HEK293 (cell line): Measurements from ENCODE around the gene GIGYF1.

ENCODE experiments used
- GLI2 ChIP-seq: fragments of 450-650 bp; formaldehyde crosslinking; IDR thresholded peaks from 2 replicates; pipeline ENCODE4; 2017; ENCODE audit warnings: missing biosample characterization, missing genetic modification characterization, low read depth, borderline replicate concordance
- KLF10 ChIP-seq: fragments of 450-650 bp; IDR thresholded peaks from 2 replicates; pipeline ENCODE4 v1.5.1; 2018; ENCODE audit warnings: missing biosample characterization, mild to moderate bottlenecking, missing genetic modification characterization
- RBAK ChIP-seq: fragments of 450-650 bp; formaldehyde crosslinking; IDR thresholded peaks from 2 replicates; pipeline ENCODE4 v1.5.1; 2016; ENCODE audit warnings: missing biosample characterization, missing genetic modification characterization
- SCRT1 ChIP-seq: fragments of 450-650 bp; formaldehyde crosslinking; IDR thresholded peaks from 2 replicates; pipeline ENCODE4 v1.5.1; 2016; ENCODE audit warnings: missing biosample characterization, missing genetic modification characterization, borderline replicate concordance
- YY1 ChIP-seq: fragments of 450-650 bp; formaldehyde crosslinking; IDR thresholded peaks from 2 replicates; pipeline ENCODE4 v1.5.1; 2018; ENCODE audit warnings: missing biosample characterization, missing genetic modification characterization
- ZBTB8A ChIP-seq: fragments of 450-650 bp; formaldehyde crosslinking; IDR thresholded peaks from 2 replicates; pipeline ENCODE4 v1.5.1; 2016; ENCODE audit warnings: missing biosample characterization, missing genetic modification characterization
- ZIC2 ChIP-seq: fragments of 450-650 bp; formaldehyde crosslinking; IDR thresholded peaks from 2 replicates; pipeline ENCODE4 v1.5.1; 2016; ENCODE audit warnings: missing biosample characterization, missing genetic modification characterization
- ZNF274 ChIP-seq, 2 experiments: fragments of 200-500 bp in 1 of 2; fragments of 450-650 bp in 1 of 2; sonication (Bioruptor generic) in 1 of 2; formaldehyde crosslinking in 1 of 2; IDR thresholded peaks; 2 replicates each; pipeline versions ENCODE4 v1.5.1 to v1.6.1; 2014 to 2016; ENCODE audit warnings: borderline replicate concordance in 1 of 2, inconsistent platforms in 1 of 2, low read length in 1 of 2, missing biosample characterization in 1 of 2, missing genetic modification characterization in 1 of 2
- ZNF341 ChIP-seq: fragments of 450-650 bp; formaldehyde crosslinking; IDR thresholded peaks from 2 replicates; pipeline ENCODE4; 2016; ENCODE audit warnings: low read depth, missing biosample characterization, missing genetic modification characterization
- ZNF366 ChIP-seq: fragments of 450-650 bp; formaldehyde crosslinking; conservative IDR thresholded peaks from 2 replicates; pipeline ENCODE4 v1.5.1; 2016; ENCODE audit warnings: missing biosample characterization, missing genetic modification characterization
- ZNF521 ChIP-seq: fragments of 450-650 bp; formaldehyde crosslinking; IDR thresholded peaks from 2 replicates; pipeline ENCODE4 v1.5.1; 2017; ENCODE audit warnings: missing biosample characterization, mild to moderate bottlenecking, missing genetic modification characterization
- ZNF529 ChIP-seq: fragments of 450-650 bp; formaldehyde crosslinking; IDR thresholded peaks from 2 replicates; pipeline ENCODE4 v1.5.1; 2017; ENCODE audit warnings: missing genetic modification characterization, missing biosample characterization; ENCODE audit not compliant: insufficient replicate concordance
- ZNF561 ChIP-seq: fragments of 450-650 bp; IDR thresholded peaks from 2 replicates; pipeline ENCODE4 v1.5.1; 2018; ENCODE audit warnings: missing biosample characterization, missing genetic modification characterization, borderline replicate concordance
- ZNF585B ChIP-seq: fragments of 450-650 bp; formaldehyde crosslinking; IDR thresholded peaks from 2 replicates; pipeline ENCODE4 v1.5.1; 2016; ENCODE audit warnings: missing biosample characterization, missing genetic modification characterization
- ZNF654 ChIP-seq: fragments of 450-650 bp; formaldehyde crosslinking; IDR thresholded peaks from 2 replicates; pipeline ENCODE4 v1.5.1; 2016; ENCODE audit warnings: low read depth, missing biosample characterization, missing genetic modification characterization
- ZNF670 ChIP-seq: fragments of 450-650 bp; formaldehyde crosslinking; IDR thresholded peaks from 2 replicates; pipeline ENCODE4 v1.5.1; 2016; ENCODE audit warnings: missing biosample characterization, missing genetic modification characterization, low read depth
- ZNF76 ChIP-seq: fragments of 450-650 bp; formaldehyde crosslinking; IDR thresholded peaks from 2 replicates; pipeline ENCODE4; 2016; ENCODE audit warnings: low read depth, missing biosample characterization, missing genetic modification characterization, borderline replicate concordance
- ZNF785 ChIP-seq: fragments of 450-650 bp; formaldehyde crosslinking; IDR thresholded peaks from 2 replicates; pipeline ENCODE4 v1.5.1; 2016; ENCODE audit warnings: missing biosample characterization, missing genetic modification characterization
- ZNF843 ChIP-seq: fragments of 450-650 bp; formaldehyde crosslinking; IDR thresholded peaks from 2 replicates; pipeline ENCODE4 v1.5.1; 2016; ENCODE audit warnings: missing biosample characterization, missing genetic modification characterization
- TF ChIP-seq, protein P1 (sequence below): fragments of 450-650 bp; formaldehyde crosslinking; IDR thresholded peaks from 2 replicates; pipeline ENCODE4 v1.5.1; 2016; ENCODE audit warnings: missing biosample characterization, missing genetic modification characterization
- TF ChIP-seq, protein P2 (sequence below): fragments of 450-650 bp; formaldehyde crosslinking; IDR thresholded peaks from 2 replicates; pipeline ENCODE4 v1.5.1; 2016; ENCODE audit warnings: missing biosample characterization, missing genetic modification characterization
- TF ChIP-seq, protein P3 (sequence below): fragments of 450-650 bp; formaldehyde crosslinking; IDR thresholded peaks from 2 replicates; pipeline ENCODE4 v1.5.1; 2016; ENCODE audit warnings: missing biosample characterization, missing genetic modification characterization
- TF ChIP-seq, protein P4 (sequence below): fragments of 450-650 bp; formaldehyde crosslinking; IDR thresholded peaks from 2 replicates; pipeline ENCODE4 v1.5.1; 2017; ENCODE audit warnings: missing biosample characterization, missing genetic modification characterization
- TF ChIP-seq, protein P5 (sequence below): fragments of 450-650 bp; formaldehyde crosslinking; conservative IDR thresholded peaks from 2 replicates; pipeline ENCODE4 v1.5.1; 2016; ENCODE audit warnings: low read depth, missing biosample characterization, missing genetic modification characterization
- TF ChIP-seq, protein P6 (sequence below): fragments of 450-650 bp; formaldehyde crosslinking; IDR thresholded peaks from 2 replicates; pipeline ENCODE4 v1.5.1; 2017; ENCODE audit warnings: missing biosample characterization, missing genetic modification characterization

GIGYF1 gene

DNA sequence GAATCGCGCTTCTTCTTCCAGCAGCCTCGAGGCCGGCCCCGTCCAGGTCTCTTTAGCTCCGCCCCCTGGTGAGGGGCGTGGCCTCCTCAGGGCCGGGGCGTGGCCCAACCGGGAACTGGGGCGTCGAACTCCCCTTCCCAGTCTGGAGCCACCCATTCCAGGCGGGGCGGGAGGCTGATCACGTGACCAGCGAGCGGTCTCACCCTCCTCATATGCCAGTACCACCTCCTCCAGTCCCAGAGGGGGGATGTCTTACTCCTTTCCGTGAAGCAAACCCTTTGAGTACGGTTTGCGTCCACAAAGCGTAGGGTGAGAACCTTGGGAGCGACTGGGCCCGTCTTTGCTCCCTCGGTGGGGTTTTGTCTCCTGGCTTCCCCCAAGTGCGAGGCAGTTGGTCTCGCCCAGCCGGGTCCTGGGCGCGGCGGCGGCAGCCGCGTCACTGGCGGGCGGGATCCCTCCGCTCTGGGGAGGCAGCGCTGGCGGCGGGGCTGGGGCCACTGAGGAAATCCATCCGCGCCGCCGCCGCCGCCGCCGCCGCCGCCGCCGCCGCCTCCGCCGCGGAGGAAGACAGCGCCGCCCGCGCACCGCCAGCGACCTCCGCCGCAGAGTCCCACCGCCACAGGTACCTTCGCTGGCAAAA is 20.6 kb downstream of the GIGYF1 start, which contains the start of gene GNB2 (continued):
- TF ChIP-seq, protein P1, sequence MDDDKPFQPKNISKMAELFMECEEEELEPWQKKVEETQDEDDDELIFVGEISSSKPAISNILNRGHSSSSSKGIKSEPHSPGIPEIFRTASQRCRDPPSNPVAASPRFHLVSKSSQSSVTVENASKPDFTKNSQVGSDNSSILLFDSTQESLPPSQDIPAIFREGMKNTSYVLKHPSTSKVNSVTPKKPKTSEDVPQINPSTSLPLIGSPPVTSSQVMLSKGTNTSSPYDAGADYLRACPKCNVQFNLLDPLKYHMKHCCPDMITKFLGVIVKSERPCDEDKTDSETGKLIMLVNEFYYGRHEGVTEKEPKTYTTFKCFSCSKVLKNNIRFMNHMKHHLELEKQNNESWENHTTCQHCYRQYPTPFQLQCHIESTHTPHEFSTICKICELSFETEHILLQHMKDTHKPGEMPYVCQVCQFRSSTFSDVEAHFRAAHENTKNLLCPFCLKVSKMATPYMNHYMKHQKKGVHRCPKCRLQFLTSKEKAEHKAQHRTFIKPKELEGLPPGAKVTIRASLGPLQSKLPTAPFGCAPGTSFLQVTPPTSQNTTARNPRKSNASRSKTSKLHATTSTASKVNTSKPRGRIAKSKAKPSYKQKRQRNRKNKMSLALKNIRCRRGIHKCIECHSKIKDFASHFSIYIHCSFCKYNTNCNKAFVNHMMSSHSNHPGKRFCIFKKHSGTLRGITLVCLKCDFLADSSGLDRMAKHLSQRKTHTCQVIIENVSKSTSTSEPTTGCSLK (tag by site-specific recombination): no peak
- TF ChIP-seq ZNF341 (tag by site-specific recombination): peak; percentile 25; the same call in 1 of the 2 replicates
- TF ChIP-seq ZNF274 (IDR thresholded peaks at IDR 0.05; ENCODE audit: low read length): no peak
- TF ChIP-seq ZNF274 (tag by site-specific recombination; IDR thresholded peaks at IDR 0.05; ENCODE audit: borderline replicate concordance): no peak
- TF ChIP-seq ZNF76: peak; percentile 83
- TF ChIP-seq ZNF529 (tag by site-specific recombination): no peak
- peak; percentile 92 for TF ChIP-seq KLF10 (tag by site-specific recombination)
- TF ChIP-seq YY1: peak; percentile 75
- TF ChIP-seq RBAK: peak; percentile 75
- TF ChIP-seq GLI2: no peak; the same call in 1 of the 2 replicates
- peak; percentile 40; the same call in 1 of the 2 replicates for TF ChIP-seq ZIC2
- no peak for TF ChIP-seq ZNF585B (tag by site-specific recombination)
- no peak for TF ChIP-seq ZNF654 (tag by site-specific recombination)
- TF ChIP-seq ZBTB8A: peak; percentile 81
- TF ChIP-seq, protein P2, sequence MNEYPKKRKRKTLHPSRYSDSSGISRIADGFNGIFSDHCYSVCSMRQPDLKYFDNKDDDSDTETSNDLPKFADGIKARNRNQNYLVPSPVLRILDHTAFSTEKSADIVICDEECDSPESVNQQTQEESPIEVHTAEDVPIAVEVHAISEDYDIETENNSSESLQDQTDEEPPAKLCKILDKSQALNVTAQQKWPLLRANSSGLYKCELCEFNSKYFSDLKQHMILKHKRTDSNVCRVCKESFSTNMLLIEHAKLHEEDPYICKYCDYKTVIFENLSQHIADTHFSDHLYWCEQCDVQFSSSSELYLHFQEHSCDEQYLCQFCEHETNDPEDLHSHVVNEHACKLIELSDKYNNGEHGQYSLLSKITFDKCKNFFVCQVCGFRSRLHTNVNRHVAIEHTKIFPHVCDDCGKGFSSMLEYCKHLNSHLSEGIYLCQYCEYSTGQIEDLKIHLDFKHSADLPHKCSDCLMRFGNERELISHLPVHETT: peak; percentile 96
- TF ChIP-seq, protein P3, sequence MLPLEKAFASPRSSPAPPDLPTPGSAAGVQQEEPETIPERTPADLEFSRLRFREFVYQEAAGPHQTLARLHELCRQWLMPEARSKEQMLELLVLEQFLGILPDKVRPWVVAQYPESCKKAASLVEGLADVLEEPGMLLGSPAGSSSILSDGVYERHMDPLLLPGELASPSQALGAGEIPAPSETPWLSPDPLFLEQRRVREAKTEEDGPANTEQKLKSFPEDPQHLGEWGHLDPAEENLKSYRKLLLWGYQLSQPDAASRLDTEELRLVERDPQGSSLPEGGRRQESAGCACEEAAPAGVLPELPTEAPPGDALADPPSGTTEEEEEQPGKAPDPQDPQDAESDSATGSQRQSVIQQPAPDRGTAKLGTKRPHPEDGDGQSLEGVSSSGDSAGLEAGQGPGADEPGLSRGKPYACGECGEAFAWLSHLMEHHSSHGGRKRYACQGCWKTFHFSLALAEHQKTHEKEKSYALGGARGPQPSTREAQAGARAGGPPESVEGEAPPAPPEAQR (tag by site-specific recombination): peak; percentile 94
- TF ChIP-seq ZNF561 (tag by site-specific recombination): peak; percentile 99; the same call in 1 of the 2 replicates
- no peak for TF ChIP-seq SCRT1 (tag by site-specific recombination)
- TF ChIP-seq, protein P4, sequence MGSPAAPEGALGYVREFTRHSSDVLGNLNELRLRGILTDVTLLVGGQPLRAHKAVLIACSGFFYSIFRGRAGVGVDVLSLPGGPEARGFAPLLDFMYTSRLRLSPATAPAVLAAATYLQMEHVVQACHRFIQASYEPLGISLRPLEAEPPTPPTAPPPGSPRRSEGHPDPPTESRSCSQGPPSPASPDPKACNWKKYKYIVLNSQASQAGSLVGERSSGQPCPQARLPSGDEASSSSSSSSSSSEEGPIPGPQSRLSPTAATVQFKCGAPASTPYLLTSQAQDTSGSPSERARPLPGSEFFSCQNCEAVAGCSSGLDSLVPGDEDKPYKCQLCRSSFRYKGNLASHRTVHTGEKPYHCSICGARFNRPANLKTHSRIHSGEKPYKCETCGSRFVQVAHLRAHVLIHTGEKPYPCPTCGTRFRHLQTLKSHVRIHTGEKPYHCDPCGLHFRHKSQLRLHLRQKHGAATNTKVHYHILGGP (tag by site-specific recombination): no peak
- peak; percentile 68; the same call in 1 of the 2 replicates for TF ChIP-seq ZNF785 (tag by site-specific recombination)
- no peak for TF ChIP-seq ZNF521 (tag by site-specific recombination)
- no peak for TF ChIP-seq ZNF670 (tag by site-specific recombination)
- TF ChIP-seq ZNF366 (tag by site-specific recombination): no peak; the same call in 1 of the 2 replicates
- peak; percentile 83 for TF ChIP-seq ZNF843 (tag by site-specific recombination)
- TF ChIP-seq, protein P5, sequence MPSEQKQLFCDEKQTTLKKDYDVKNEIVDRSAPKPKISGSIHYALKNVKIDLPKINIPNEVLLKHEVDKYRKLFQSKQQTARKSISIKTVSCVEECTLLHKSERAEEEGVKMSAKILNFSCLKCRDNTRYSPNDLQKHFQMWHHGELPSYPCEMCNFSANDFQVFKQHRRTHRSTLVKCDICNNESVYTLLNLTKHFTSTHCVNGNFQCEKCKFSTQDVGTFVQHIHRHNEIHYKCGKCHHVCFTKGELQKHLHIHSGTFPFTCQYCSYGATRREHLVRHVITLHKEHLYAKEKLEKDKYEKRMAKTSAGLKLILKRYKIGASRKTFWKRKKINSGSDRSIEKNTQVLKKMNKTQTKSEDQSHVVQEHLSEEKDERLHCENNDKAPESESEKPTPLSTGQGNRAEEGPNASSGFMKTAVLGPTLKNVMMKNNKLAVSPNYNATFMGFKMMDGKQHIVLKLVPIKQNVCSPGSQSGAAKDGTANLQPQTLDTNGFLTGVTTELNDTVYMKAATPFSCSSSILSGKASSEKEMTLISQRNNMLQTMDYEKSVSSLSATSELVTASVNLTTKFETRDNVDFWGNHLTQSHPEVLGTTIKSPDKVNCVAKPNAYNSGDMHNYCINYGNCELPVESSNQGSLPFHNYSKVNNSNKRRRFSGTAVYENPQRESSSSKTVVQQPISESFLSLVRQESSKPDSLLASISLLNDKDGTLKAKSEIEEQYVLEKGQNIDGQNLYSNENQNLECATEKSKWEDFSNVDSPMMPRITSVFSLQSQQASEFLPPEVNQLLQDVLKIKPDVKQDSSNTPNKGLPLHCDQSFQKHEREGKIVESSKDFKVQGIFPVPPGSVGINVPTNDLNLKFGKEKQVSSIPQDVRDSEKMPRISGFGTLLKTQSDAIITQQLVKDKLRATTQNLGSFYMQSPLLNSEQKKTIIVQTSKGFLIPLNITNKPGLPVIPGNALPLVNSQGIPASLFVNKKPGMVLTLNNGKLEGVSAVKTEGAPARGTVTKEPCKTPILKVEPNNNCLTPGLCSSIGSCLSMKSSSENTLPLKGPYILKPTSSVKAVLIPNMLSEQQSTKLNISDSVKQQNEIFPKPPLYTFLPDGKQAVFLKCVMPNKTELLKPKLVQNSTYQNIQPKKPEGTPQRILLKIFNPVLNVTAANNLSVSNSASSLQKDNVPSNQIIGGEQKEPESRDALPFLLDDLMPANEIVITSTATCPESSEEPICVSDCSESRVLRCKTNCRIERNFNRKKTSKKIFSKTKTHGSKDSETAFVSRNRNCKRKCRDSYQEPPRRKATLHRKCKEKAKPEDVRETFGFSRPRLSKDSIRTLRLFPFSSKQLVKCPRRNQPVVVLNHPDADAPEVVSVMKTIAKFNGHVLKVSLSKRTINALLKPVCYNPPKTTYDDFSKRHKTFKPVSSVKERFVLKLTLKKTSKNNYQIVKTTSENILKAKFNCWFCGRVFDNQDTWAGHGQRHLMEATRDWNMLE: no peak
- TF ChIP-seq, protein P6, sequence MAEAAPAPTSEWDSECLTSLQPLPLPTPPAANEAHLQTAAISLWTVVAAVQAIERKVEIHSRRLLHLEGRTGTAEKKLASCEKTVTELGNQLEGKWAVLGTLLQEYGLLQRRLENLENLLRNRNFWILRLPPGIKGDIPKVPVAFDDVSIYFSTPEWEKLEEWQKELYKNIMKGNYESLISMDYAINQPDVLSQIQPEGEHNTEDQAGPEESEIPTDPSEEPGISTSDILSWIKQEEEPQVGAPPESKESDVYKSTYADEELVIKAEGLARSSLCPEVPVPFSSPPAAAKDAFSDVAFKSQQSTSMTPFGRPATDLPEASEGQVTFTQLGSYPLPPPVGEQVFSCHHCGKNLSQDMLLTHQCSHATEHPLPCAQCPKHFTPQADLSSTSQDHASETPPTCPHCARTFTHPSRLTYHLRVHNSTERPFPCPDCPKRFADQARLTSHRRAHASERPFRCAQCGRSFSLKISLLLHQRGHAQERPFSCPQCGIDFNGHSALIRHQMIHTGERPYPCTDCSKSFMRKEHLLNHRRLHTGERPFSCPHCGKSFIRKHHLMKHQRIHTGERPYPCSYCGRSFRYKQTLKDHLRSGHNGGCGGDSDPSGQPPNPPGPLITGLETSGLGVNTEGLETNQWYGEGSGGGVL (tag by site-specific recombination): peak; percentile 61
